ENCODE data around the gene RAB32.
"Not testable (repeated sequence)": the region's sequence is repeated elsewhere in the genome, so short reads cannot be mapped to it uniquely, and the experiment has no call there.

RAB32 gene

DNA sequence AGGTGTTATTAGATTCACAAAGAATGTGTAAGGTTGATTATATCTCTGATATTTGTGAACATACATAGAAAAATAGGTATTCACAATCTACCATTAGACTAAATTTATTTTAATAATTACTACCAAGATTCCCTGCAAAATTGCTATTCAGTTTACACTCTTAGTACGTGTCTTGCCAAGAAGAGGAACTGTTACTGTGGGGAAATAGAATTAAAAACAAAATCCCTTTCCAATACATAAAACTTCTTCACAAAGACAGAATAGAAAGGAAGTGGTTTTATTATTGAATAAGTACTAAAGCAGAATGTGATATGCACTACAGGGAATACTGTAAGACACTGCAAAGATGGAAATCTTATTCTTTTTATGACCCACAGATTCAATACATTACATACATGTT is 17.0 kb downstream of the RAB32 start:
- Histone ChIP-seq H3K27me3 (ENCODE audit: insufficient read depth, low read depth) (no peaks in the 10 kb centered on the region), H3K27ac (no peak overlapping the region), H2AFZ (ENCODE audit: low read depth) (no peak overlapping the region), H3K36me3 (ENCODE audit: insufficient read depth) (no peaks in the 10 kb centered on the region), H3K4me2 (no peak overlapping the region), H3K4me3 (IDR thresholded peaks at IDR 0.05; ENCODE audit: insufficient read depth, low read depth, low read length) (no peak overlapping the region), H3K79me2 (ENCODE audit: insufficient read depth, low read depth) (no peaks in the 10 kb centered on the region), H3K4me1 (ENCODE audit: low read depth, poor library complexity, severe bottlenecking) (no peaks in the 10 kb centered on the region), H3K9ac (no peak overlapping the region), H4K20me1 (ENCODE audit: insufficient read depth) (no peaks in the 10 kb centered on the region)
- TF ChIP-seq, protein P1, sequence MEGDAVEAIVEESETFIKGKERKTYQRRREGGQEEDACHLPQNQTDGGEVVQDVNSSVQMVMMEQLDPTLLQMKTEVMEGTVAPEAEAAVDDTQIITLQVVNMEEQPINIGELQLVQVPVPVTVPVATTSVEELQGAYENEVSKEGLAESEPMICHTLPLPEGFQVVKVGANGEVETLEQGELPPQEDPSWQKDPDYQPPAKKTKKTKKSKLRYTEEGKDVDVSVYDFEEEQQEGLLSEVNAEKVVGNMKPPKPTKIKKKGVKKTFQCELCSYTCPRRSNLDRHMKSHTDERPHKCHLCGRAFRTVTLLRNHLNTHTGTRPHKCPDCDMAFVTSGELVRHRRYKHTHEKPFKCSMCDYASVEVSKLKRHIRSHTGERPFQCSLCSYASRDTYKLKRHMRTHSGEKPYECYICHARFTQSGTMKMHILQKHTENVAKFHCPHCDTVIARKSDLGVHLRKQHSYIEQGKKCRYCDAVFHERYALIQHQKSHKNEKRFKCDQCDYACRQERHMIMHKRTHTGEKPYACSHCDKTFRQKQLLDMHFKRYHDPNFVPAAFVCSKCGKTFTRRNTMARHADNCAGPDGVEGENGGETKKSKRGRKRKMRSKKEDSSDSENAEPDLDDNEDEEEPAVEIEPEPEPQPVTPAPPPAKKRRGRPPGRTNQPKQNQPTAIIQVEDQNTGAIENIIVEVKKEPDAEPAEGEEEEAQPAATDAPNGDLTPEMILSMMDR (conservative IDR thresholded peaks at IDR 0.05; ENCODE audit: low read depth, low read length) = no peak

DNA sequence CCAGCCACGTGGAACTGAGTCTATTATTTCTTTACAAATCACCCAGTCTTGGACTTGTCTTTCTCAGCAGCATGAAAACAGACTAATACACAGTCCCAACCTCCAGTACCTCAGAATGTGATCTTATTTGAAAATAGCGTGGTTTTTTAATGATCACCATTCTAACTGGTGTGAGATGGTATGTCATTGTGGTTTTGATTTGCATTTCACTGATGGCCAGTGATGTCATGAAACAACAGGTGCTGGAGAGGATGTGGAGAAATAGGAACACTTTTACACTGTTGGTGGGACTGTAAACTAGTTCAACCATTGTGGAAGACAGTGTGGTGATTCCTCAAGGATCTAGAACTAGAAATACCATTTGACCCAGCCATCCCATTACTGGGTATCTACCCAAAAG is 23.0 kb downstream of the RAB32 start:
- not testable (repeated sequence) for H3K27ac ChIP-seq; H3K4me3 ChIP-seq (IDR thresholded peaks at IDR 0.05; ENCODE audit: insufficient read depth, low read depth, low read length); H2AFZ ChIP-seq (ENCODE audit: low read depth); H3K9ac ChIP-seq; H3K36me3 ChIP-seq (ENCODE audit: insufficient read depth); H3K4me1 ChIP-seq (ENCODE audit: low read depth, poor library complexity, severe bottlenecking); H3K27me3 ChIP-seq (ENCODE audit: insufficient read depth, low read depth); H3K79me2 ChIP-seq (ENCODE audit: insufficient read depth, low read depth); H4K20me1 ChIP-seq (ENCODE audit: insufficient read depth); H3K4me2 ChIP-seq

DNA sequence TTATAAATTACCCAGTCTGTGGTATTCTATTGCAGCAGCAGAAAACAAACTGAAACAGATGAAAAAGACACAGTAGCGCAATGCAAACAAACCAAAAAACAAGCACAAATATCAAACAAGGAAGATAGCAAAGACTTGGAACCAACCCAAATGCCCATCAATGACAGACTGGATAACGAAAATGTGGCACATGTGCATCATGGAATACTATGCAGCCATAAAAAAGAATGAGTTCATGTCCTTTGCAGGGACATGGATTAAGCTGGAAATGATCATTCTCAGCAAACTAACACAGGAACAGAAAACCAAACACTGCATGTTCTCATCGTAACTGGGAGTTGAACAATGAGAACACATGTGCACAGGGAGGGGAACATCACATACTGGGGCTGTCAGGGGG is 25.0 kb downstream of the RAB32 start:
- H3K4me3 ChIP-seq (IDR thresholded peaks at IDR 0.05; ENCODE audit: insufficient read depth, low read depth, low read length); H3K9ac ChIP-seq; H3K27ac ChIP-seq; H3K79me2 ChIP-seq (ENCODE audit: insufficient read depth, low read depth); H3K36me3 ChIP-seq (ENCODE audit: insufficient read depth); H4K20me1 ChIP-seq (ENCODE audit: insufficient read depth); H2AFZ ChIP-seq (ENCODE audit: low read depth); H3K4me1 ChIP-seq (ENCODE audit: low read depth, poor library complexity, severe bottlenecking); H3K4me2 ChIP-seq; H3K27me3 ChIP-seq (ENCODE audit: insufficient read depth, low read depth): not testable (repeated sequence)

DNA sequence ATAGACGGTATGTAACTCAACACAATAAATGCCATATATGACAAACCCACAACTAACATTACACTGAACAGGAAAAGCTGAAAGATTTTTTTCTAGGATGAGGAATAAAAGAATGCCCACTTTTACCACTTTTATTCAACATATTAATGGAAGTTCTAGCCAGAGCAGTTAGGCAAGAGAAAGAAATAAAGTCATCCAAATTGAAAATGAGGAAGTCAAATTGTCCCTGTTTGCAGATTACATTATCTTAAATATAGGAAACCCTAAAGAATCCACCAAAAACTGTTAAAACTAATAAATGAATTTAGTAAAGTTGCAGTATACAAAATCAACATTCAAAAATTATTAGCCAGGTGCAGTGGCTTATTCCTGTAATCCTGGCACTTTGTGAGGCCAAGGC is 30.6 kb downstream of the RAB32 start:
- Histone ChIP-seq H3K4me2 (no peak overlapping the region), H3K27ac (no peak overlapping the region), H3K79me2 (ENCODE audit: insufficient read depth, low read depth) (no peaks in the 10 kb centered on the region), H2AFZ (ENCODE audit: low read depth) (no peak overlapping the region), H3K36me3 (ENCODE audit: insufficient read depth) (no peaks in the 10 kb centered on the region), H4K20me1 (ENCODE audit: insufficient read depth) (no peaks in the 10 kb centered on the region), H3K4me3 (IDR thresholded peaks at IDR 0.05; ENCODE audit: insufficient read depth, low read depth, low read length) (no peak overlapping the region), H3K27me3 (ENCODE audit: insufficient read depth, low read depth) (no peaks in the 10 kb centered on the region), H3K9ac (no peak overlapping the region), H3K4me1 (ENCODE audit: low read depth, poor library complexity, severe bottlenecking) (no peaks in the 10 kb centered on the region)
- TF ChIP-seq, protein P1 (conservative IDR thresholded peaks at IDR 0.05; ENCODE audit: low read depth, low read length) = no peak

DNA sequence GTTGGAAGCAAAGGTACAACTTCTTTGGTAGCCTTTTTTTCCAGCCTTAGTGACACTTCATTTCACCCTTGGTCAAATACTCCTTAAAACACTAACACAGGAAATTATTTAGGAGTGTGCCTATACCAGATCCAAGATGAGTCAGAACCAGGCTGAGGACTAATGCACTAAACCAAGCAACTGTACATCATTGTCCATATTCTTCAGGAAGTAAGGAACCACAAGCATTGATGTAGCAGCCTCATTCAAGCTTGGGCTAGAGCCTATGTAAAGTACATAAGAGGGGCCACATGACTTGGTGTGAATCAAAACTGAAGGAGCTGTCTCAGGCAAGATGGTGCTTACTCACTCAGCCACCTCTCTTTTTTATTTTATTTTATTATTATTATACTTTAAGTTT is 34.4 kb downstream of the RAB32 start:
- TF ChIP-seq, protein P1 (conservative IDR thresholded peaks at IDR 0.05; ENCODE audit: low read depth, low read length) = no peak
- no peaks in the 10 kb centered on the region for H3K36me3 ChIP-seq (ENCODE audit: insufficient read depth)
- no peaks in the 10 kb centered on the region for H3K79me2 ChIP-seq (ENCODE audit: insufficient read depth, low read depth)
- no peaks in the 10 kb centered on the region for H3K27me3 ChIP-seq (ENCODE audit: insufficient read depth, low read depth)
- no peaks in the 10 kb centered on the region for H4K20me1 ChIP-seq (ENCODE audit: insufficient read depth)
- no peaks in the 10 kb centered on the region for H3K4me1 ChIP-seq (ENCODE audit: low read depth, poor library complexity, severe bottlenecking)
- H2AFZ ChIP-seq (ENCODE audit: low read depth) = no peak overlapping the region
- H3K4me2 ChIP-seq = no peak overlapping the region
- H3K4me3 ChIP-seq (IDR thresholded peaks at IDR 0.05; ENCODE audit: insufficient read depth, low read depth, low read length) = no peak overlapping the region
- no peak overlapping the region for H3K27ac ChIP-seq
- no peak overlapping the region for H3K9ac ChIP-seq
